Suppressor macrophage treated with lipopolysaccharide for 4 hours (primary cell): Measurements from ENCODE around the gene MYO7A.

Experiments
- DNase-seq: peaks from one replicate; pipeline ENCODE4 v3.0.0-alpha.2; 2020

Gene MYO7A

GRCh38 chr11:77170107-77170506 is 42.1 kb downstream of the MYO7A start:
- no peak for DNase-seq

DNA sequence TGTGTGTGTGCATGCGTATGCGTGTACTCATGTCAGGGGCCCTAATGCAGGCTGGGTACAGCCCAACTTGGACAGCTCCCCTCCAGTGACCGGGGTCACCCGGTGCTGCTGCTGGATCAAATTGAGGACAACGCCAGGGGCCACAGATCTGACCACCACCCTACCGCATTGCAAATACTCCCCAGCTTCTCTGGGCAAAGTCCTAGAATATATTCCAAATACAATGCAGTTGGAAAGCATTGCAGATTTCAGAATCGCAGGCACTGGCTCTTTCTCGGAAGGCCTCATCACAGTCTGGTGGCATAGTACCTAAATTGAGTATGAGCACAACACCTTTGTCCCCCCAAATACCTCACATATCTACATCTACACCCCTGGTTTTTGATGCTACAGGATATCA is 43.2 kb downstream of the MYO7A start:
- DNase-seq, result no peak

- no peak for DNase-seq
Observed at GRCh38 chr11:77171885-77172665, 44.0 kb downstream of the MYO7A start.

DNA sequence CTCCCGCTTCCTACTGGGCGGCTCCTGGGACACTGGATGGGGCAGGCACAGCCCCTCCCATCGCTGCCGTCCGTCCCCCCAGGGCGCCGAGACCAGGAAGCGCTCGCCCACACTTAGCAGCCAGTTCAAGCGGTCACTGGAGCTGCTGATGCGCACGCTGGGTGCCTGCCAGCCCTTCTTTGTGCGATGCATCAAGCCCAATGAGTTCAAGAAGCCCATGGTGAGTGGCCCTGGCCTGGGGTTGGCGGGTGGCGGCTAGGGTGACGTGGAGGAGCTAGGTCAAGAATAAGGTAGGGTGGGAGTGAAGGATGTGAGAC is 44.6 kb downstream of the MYO7A start:
- no peak for DNase-seq

- no peak for DNase-seq
Observed at GRCh38 chr11:77173494-77173893, 45.4 kb downstream of the MYO7A start.

GRCh38 chr11:77174559-77174958 is 46.5 kb downstream of the MYO7A start:
- DNase-seq, result no peak

DNA sequence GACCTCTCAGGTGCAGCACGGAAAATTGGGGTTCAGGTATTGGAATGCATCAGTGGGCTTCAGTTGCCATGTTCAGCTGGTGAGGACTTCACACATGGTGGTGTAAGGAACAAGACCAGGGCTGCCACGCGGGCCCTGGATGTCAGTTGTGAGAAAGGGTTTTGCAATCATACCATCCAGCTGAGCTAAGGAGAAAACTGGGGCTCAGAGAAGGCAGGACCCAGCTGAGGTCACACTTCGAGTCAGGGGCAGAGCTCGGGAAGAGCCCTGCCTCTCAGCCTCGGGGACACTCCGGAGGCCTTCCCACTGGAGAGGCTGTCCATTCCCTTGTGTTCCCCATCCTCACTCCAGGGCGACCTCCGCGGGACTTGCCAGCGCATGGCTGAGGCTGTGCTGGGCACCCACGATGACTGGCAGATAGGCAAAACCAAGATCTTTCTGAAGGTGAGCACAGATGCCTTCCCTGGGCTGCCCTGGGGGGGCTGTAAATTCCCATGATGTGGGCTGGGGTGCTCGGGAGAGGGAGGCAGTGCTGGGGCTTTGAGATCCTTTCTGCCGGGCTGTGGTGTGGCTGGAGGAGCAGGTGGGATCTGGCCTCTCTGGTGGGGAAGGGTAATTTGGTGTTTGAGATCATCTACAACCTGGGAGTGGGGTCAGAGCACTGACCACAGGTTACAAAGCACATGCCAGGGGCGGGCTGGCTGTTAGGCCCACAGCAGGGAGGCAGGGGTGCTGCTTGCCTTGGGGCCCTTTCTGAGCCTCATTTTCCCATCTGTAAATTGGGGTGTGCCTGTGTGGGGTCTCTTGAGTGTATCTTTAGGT is 47.2 kb downstream of the MYO7A start:
- DNase-seq, result peak; percentile 63

- peak; percentile 87 for DNase-seq
Observed at GRCh38 chr11:77175869-77176539, 48.0 kb downstream of the MYO7A start.

DNA sequence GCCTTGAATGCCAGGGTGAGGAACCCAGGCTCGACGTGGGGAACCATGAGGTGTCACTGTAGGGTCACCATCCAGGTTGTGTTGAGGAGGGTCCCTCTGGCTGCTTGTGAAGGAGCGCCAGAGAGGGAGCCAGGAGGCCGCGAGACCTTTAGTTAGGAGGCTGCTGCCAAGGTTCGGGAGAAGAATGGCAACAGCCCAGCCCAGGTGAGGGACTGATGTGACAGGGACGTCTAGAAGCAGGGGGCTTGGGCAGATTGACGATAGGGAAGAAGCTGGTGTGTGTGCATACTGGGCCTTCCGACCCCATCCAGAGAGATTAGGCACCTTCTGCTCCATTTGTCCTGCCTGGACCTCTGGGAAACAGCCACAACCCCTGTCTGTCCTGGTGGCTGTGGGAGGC is 49.0 kb downstream of the MYO7A start:
- DNase-seq, result no peak

DNA sequence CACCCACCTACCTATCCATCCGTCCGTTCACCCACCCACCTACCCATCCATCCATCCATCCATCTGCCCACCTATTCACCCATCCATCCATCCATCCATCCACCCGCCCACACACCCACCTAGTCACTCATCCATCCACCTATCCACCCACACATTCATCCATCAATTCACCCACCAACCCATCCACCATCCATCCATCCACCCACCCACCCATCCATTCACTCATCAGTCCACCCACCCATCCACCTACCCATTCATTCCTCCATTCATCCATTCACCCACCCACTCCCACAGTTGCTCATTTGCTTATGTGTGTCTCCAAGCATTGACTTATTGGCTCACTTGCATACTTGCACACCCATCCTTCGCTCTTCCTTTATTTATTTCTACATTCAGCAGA is 50.1 kb downstream of the MYO7A start:
- DNase-seq, result no peak

DNA sequence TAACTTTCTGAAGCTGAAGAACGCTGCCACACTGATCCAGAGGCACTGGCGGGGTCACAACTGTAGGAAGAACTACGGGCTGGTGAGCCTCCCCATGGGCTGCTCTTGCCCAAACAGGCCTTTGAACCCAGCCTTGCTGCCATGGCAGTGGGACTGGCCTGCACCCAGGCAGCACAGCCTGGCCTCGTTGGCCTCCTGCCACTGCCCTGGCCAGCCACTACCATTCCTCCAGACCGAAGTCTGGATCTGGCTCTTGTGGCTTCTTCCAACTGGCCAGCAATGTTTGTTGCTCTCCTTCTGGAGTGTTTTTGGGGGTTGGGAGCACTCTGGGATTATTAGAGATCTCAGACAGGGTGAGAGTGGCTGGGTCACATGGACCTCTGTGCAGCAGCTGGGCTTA is 51.0 kb downstream of the MYO7A start:
- no peak for DNase-seq

GRCh38 chr11:77179681-77180080 is 51.6 kb downstream of the MYO7A start:
- DNase-seq, result no peak

- no peak for DNase-seq
Observed at GRCh38 chr11:77180346-77180745, 52.3 kb downstream of the MYO7A start.

- no peak for DNase-seq
Observed at GRCh38 chr11:77181226-77181625, 53.2 kb downstream of the MYO7A start.

GRCh38 chr11:77181799-77182541 is 53.9 kb downstream of the MYO7A start:
- no peak for DNase-seq

DNA sequence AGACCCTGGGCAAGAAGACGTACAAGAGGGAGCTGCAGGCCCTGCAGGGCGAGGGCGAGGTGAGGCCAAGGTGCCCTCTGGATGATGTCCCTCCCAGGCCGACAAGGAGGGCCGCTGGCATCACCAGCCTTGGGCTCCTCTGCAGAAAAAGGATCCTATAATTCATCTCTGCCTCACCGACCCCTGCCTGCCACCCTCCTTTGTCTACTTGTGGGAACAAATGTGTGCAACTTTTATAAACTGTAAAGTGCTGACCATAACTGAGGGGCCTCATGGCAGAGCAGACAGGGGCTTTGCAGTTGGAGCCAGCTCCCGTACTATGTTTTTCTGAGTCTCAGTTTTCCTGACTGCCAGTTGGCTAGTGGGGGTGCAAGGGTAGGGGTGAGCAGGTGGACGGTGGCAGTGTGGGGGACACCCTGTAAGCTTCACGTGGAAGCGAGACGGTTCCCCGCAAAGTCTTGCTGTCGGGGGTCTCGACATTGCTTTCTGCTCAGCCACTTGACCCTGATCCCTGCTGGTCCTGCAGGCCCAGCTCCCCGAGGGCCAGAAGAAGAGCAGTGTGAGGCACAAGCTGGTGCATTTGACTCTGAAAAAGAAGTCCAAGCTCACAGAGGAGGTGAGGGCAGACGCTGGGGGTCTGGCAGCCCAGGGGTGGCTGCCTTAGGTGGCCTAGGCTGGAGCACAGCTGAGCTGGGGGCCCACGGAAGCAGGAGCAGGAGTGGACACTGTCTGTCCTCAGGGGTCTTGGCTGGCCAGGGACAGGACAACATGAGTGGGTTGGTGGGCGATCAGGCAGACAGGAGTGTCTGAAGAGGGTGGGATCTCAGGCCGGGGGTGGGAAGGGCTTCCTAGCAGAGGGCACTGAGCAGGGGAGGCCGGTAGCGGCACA is 54.7 kb downstream of the MYO7A start:
- no peak for DNase-seq

GRCh38 chr11:77183431-77183984 is 55.5 kb downstream of the MYO7A start:
- no peak for DNase-seq

GRCh38 chr11:77184136-77184860 is 56.3 kb downstream of the MYO7A start:
- no peak for DNase-seq

GRCh38 chr11:77186302-77186701 is 58.3 kb downstream of the MYO7A start:
- no peak for DNase-seq

- DNase-seq, result no peak
Observed at GRCh38 chr11:77187111-77187750, 59.2 kb downstream of the MYO7A start.
